GM12872 (cell line): Measurements from ENCODE around the gene LSP1.

ENCODE experiments used
- TF ChIP-seq, protein P1 (sequence below): IDR thresholded peaks from 3 replicates; pipeline ENCODE4 v1.5.1; 2011; ENCODE audit warnings: low read depth, mild to moderate bottlenecking, low read length, moderate library complexity; ENCODE audit not compliant: insufficient read depth

LSP1 gene

DNA sequence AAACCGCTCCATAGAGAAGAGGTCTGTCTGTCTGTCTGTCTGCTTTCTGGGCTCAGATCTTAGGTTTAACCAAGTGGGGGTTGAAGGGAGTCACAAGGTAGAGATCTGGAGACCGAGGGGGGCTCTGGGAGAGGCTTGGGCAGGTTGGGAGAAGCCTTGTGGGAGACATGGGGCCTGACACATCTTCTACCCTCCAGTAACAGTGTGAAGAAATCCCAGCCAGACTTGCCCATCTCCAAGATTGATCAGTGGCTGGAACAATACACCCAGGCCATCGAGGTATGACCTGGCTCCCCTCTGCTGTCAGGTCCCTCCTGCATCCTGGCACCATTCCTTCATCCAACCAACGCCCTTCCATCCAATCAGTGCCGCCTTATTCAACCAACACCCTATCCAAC lies 31.4 kb downstream of the LSP1 start:
- TF ChIP-seq, protein P1, sequence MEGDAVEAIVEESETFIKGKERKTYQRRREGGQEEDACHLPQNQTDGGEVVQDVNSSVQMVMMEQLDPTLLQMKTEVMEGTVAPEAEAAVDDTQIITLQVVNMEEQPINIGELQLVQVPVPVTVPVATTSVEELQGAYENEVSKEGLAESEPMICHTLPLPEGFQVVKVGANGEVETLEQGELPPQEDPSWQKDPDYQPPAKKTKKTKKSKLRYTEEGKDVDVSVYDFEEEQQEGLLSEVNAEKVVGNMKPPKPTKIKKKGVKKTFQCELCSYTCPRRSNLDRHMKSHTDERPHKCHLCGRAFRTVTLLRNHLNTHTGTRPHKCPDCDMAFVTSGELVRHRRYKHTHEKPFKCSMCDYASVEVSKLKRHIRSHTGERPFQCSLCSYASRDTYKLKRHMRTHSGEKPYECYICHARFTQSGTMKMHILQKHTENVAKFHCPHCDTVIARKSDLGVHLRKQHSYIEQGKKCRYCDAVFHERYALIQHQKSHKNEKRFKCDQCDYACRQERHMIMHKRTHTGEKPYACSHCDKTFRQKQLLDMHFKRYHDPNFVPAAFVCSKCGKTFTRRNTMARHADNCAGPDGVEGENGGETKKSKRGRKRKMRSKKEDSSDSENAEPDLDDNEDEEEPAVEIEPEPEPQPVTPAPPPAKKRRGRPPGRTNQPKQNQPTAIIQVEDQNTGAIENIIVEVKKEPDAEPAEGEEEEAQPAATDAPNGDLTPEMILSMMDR = no peak

DNA sequence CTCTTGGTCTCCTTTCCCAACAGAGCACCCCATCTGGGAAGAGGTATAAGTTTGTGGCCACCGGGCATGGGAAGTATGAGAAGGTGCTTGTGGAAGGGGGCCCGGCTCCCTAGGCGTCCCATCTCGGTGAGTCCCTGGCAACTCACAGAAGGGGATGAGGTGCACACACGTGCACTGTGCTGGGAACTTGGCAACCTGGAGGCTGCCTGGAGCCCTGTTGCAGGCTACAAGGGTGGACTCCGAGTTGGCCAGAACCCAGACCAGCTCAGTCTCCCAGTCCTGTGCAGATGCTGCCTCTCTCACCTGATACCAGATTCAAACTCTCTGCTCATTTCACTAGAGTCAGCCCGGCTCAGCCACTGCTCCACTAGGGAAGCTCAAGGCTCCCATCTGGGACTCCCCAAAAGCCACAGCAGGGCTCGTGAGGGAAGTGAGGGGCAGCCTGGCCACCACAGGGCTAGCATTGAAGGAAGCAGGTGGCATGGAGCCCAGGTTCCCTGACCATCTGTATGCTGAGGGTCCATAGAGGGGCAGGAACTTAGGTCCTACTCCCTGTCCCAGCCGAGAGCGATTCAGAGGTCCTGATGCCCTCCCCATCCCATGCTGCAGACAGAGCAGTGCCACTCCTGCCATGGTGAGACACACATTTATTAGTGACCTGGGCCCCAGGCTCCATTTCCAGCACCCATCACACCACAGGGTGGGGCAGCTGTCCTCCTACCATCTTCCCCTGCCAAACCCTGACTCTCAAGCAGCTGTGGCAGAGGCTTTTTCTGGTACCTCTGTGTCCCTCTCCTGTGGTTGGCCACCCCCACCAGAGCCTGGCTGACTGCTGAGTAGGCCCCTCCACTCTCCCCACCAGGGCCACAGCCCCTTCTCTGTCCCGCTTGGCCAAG lies 34.8 kb downstream of the LSP1 start:
- TF ChIP-seq, protein P1 = no peak

DNA sequence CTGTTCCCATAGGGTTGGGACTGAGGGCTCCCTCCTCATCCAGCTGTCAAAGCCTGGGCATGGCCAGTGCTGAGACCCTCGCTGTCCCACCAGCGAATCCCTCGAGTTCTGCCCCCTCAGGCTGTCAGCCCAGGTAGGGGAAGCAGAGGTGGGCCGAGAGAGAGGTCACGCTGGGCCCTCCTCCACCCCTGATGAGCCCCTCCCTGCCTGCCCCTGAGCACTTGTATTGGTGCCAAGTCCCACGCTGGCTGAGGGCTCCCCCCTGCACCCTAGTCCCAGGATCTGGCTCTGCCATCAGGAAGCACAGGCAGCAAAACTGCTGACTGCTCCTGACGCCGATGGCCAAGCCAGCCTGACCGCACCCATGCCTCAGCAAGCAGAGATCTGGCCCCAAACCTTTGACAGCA lies 35.5 kb downstream of the LSP1 start:
- TF ChIP-seq, protein P1 = no peak

DNA sequence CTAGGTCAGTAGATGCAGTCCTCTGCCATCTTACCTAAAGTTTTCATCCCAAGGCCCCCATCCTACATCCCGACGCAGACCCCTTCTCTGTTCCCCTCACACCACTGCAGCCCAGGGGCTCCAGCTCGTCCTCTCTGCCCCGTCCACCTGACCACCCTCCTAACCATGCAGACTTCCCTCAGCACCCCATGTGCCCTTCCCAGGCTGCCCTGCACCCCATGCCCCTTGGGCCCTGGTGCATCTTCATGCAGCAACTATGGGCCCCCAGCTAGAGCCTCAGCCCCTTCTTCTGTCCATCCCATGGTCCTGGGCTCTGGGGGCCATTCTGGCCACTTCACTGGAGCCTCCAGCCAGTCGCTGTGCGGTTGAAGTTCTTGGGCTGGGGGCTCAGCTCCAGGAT lies 35.9 kb downstream of the LSP1 start:
- TF ChIP-seq, protein P1 = no peak

DNA sequence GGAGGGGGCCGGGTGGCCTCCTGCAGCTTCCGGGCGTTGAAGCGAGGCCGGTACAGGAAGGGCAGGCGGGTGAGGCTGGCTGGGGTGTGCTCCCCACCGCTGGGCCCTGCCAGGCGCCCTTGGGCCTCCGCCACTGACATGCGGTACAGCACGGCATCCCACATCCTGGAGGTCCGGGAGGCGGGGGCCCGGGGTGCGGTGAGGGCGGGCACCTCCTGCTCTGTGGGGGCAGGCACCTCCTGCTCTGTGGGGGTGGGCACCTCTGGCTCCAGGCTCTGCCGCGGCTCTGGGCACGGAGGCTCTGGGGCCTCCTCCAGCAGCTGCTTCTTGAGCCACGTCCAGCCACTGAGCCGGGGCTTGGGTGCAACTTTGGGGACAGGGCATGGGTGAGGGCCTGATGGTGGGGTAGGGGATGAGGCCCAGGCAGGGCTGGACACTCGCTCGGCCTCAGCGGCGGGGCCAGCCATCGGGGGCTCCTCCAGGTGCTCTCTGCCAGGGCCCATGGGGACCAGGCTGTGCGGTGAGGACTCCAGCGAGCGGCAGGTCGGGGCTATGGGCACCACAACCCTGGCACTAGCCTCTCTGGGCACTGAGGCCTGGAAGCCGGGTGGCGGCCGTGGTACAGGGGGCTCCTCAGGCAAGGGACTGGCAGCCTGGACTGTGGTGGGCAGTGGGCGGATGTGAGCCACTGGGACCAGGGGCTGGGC lies 36.5 kb downstream of the LSP1 start:
- TF ChIP-seq, protein P1 = no peak

DNA sequence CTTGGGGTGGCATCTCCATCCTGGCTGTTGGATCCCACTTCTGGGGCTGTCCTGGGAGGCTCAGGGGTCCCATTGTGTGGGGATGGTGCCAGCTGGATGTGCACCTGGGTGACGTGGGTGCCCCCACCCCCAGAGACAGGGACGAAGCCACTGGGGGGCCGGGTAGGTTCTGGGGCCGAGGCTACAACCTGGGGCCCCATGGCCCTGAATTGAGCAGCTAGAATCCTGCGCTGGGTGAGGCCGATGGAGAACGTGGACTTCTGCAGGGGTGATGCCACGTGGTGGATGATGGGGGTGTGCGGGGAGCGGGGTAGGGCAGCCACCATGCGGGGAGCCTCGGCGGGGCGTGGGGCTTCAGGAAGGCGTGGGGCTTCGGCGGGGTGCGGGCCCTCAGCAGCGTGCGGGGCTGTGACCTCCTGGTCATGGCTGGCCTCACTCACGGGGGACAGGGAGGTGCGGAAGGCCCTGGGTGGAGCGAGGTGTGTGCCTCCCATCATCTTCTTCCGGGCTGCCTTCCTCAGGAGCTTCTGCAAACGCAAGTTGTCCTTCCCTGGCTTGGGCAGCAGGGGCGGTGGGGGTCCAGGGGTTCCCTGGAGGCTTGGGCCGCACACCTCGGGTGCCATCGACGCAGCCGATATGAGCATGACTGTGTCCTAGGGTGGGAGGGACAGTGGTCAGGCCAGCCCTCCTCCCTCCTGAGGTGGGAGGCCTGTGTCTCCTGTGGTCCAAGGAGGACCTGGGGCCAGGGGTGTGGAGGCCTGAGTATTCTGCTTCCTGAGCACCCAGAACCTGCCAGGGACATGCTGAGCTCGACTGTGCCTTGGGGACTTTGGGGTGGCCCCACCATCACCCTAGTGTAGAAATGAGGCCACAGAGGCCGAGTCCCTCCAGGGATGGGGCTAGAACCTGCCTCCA lies 37.3 kb downstream of the LSP1 start:
- TF ChIP-seq, protein P1 = no peak
